Type B pancreatic cell (in vitro differentiated cells): ENCODE results near the gene DTNBP1. TPM values are rescaled to one million over a fixed set of nuclear protein-coding genes. Genes with fewer than 3 reads are reported as not detected.

ENCODE experiments used
- DNase-seq: peaks from one replicate; pipeline ENCODE4 v3.0.0; 2021; ENCODE audit warnings: mixed read lengths; ENCODE audit not compliant: unreplicated experiment; ENCODE audit errors: extremely low spot score
- H3K27ac Mint-ChIP-seq: 2 replicates; pipeline ENCODE4 v1.8.0; 2021; ENCODE audit warnings: mild to moderate bottlenecking, mixed read lengths
- H3K27me3 Mint-ChIP-seq: 2 replicates; pipeline ENCODE4 v1.8.0; 2021; ENCODE audit warnings: mixed read lengths
- H3K36me3 Mint-ChIP-seq: 2 replicates; pipeline ENCODE4 v1.8.0; 2021; ENCODE audit warnings: mixed read lengths
- H3K4me1 Mint-ChIP-seq: one replicate; pipeline ENCODE4 v1.8.0; 2021; ENCODE audit warnings: mixed read lengths; ENCODE audit not compliant: unreplicated experiment
- H3K4me3 Mint-ChIP-seq: 2 replicates; pipeline ENCODE4 v1.8.0; 2021; ENCODE audit warnings: mild to moderate bottlenecking, mixed read lengths
- H3K9me3 Mint-ChIP-seq: 2 replicates; pipeline ENCODE4 v1.8.0; 2021; ENCODE audit warnings: mixed read lengths
- total RNA-seq: library from RNA; stranded (reverse); gene quantifications from 2 replicates; pipeline ENCODE4 v1.2.1, GENCODE V29; 2021; ENCODE audit warnings: low replicate concordance
- TF ChIP-seq, protein P1 (sequence below): fragments of 200-600 bp; sonication (generic); conservative IDR thresholded peaks from 2 replicates; pipeline ENCODE4 v1.5.0; 2021; ENCODE audit warnings: antibody characterized with exemption, mild to moderate bottlenecking

The DTNBP1 gene
- total RNA-seq, 1 donor from 2014 or later: 11.6 TPM

DNA sequence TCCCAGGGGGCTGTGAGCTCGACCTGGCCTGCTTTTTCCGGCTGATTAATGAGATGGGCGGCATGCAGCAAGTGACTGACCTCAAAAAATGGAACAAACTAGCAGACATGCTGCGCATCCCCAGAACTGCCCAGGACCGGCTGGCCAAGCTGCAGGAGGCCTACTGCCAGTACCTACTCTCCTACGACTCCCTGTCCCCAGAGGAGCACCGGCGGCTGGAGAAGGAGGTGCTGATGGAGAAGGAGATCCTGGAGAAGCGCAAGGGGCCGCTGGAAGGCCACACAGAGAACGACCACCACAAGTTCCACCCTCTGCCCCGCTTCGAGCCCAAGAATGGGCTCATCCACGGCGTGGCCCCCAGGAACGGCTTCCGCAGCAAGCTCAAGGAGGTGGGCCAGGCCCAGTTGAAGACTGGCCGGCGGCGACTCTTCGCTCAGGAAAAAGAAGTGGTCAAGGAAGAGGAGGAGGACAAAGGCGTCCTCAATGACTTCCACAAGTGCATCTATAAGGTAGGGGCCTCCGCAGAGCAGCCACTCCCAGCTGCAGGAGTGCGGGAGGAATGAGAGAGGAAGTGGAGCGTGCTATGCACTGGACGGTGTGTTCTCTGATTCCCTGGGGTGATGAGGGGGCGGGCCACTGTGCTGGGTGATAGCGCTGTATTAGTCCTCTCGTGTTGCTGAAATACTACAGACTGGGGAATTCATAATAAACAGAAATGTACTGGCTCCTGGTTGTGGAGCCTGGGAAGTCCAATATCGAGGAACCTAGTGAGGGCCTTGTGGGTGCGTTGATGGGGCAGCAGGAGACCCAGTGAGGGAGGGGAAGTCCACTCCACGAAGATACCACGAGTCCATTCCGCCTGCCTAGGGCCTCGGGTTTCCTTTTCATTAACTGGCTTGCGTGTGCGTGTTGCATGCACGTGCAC lies 161.7 kb downstream of the DTNBP1 start:
- no peak overlapping the region for H3K4me3 Mint-ChIP-seq
- H3K27ac Mint-ChIP-seq: peak overlapping the region; percentile 16
- H3K27me3 Mint-ChIP-seq: no peaks in the 10 kb centered on the region
- H3K9me3 Mint-ChIP-seq: no peaks in the 10 kb centered on the region
- peaks cover 25% of the 10 kb centered on the region for H3K4me1 Mint-ChIP-seq
- TF ChIP-seq, protein P1, sequence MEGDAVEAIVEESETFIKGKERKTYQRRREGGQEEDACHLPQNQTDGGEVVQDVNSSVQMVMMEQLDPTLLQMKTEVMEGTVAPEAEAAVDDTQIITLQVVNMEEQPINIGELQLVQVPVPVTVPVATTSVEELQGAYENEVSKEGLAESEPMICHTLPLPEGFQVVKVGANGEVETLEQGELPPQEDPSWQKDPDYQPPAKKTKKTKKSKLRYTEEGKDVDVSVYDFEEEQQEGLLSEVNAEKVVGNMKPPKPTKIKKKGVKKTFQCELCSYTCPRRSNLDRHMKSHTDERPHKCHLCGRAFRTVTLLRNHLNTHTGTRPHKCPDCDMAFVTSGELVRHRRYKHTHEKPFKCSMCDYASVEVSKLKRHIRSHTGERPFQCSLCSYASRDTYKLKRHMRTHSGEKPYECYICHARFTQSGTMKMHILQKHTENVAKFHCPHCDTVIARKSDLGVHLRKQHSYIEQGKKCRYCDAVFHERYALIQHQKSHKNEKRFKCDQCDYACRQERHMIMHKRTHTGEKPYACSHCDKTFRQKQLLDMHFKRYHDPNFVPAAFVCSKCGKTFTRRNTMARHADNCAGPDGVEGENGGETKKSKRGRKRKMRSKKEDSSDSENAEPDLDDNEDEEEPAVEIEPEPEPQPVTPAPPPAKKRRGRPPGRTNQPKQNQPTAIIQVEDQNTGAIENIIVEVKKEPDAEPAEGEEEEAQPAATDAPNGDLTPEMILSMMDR: no peak
- peaks cover 20% of the 10 kb centered on the region for H3K36me3 Mint-ChIP-seq
- no peak for DNase-seq

GRCh38 chr6:15500078-15500740 lies 162.6 kb downstream of the DTNBP1 start:
- Mint-ChIP-seq H3K36me3 (peaks cover 29% of the 10 kb centered on the region), H3K27ac (peak overlapping the region; percentile 16), H3K27me3 (no peaks in the 10 kb centered on the region), H3K4me3 (no peak overlapping the region), H3K9me3 (no peaks in the 10 kb centered on the region), H3K4me1 (peaks cover 25% of the 10 kb centered on the region)
- TF ChIP-seq, protein P1: no peak
- no peak for DNase-seq

DNA sequence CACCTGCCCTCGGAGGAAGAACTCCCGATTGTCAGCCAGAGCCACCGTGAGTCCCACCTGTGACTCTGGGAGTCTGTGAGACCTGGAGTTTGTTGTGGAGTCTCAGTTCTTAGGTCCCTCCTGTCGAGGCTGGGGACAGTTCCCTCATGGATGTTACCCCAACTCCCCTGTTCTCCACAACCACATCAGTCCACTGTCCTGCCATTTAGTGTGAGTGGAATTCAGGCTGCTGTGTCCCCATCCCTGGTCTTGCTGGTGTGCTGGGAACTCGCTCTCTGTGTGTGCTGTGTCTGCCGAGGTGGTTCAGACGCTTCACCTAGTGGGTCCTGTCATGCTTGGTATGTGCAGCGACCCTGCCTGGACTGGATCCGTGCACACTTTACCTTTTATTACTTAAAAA lies 163.2 kb downstream of the DTNBP1 start:
- Mint-ChIP-seq H3K4me3 (no peak overlapping the region), H3K9me3 (no peaks in the 10 kb centered on the region), H3K36me3 (peaks cover 30% of the 10 kb centered on the region), H3K27me3 (no peaks in the 10 kb centered on the region), H3K27ac (no peak overlapping the region), H3K4me1 (peaks cover 20% of the 10 kb centered on the region)
- TF ChIP-seq, protein P1: no peak
- no peak for DNase-seq

DNA sequence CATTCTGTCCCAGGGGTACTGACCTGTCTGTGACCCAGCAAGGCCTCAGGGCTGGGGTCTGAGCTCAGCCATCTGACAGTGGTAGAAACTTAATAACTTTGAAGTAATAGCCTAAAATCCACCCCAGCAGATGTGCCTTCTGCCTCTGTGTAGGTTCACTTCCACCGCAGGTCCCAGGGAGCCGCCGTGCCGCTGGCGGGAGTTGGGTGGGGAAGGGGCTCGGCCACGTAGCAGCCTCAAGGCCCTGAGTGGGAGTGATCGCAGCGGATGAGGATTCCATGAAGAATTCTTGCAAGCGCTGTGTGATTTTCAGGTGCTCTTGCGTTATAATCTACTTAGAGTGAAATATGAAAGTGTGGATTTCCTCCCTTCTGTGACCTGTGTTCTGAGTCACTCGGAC lies 163.7 kb downstream of the DTNBP1 start:
- DNase-seq: no peak
- Mint-ChIP-seq H3K9me3 (no peaks in the 10 kb centered on the region), H3K27ac (no peak overlapping the region), H3K4me1 (peaks cover 15% of the 10 kb centered on the region), H3K4me3 (no peak overlapping the region), H3K36me3 (peaks cover 30% of the 10 kb centered on the region), H3K27me3 (no peaks in the 10 kb centered on the region)
- TF ChIP-seq, protein P1: no peak

- peaks cover 30% of the 10 kb centered on the region for H3K36me3 Mint-ChIP-seq
- H3K4me1 Mint-ChIP-seq: peaks cover 18% of the 10 kb centered on the region
- no peak overlapping the region for H3K4me3 Mint-ChIP-seq
- TF ChIP-seq, protein P1: no peak
- H3K27ac Mint-ChIP-seq: no peak overlapping the region
- H3K9me3 Mint-ChIP-seq: no peaks in the 10 kb centered on the region
- no peak for DNase-seq
- H3K27me3 Mint-ChIP-seq: no peaks in the 10 kb centered on the region
Observed at GRCh38 chr6:15498640-15499039, 164.2 kb downstream of the DTNBP1 start.
